PC-3 (cell line): Measurements from ENCODE around the gene PLXNA1. TPM values are rescaled to one million over a fixed set of nuclear protein-coding genes. Genes with fewer than 3 reads are reported as not detected.

ENCODE experiments used
- ATAC-seq: fragments of 200-7000 bp; cut with Tn5 transposase; 2 replicates; pipeline ENCODE4 v1.9.1; 2020; ENCODE audit warnings: mild to moderate bottlenecking, moderate library complexity
- BruUV-seq: library from RNA; stranded (reverse); fragments of 400-500 nt; replicated peaks from 2 replicates; lab custom pipeline; 2021; lab: Mats Ljungman, UMichigan
- CTCF ChIA-PET: fragments of 300-600 bp; sonication (Branson Sonifier 250); formaldehyde crosslinking; loops from one replicate; lab custom pipeline; 2022; ENCODE audit warnings: antibody characterized with exemption; lab: Charles Lee
- POLR2A ChIA-PET: fragments of 300-600 bp; sonication (Branson Sonifier 250); formaldehyde crosslinking; loops from one replicate; lab custom pipeline; 2022; ENCODE audit warnings: antibody characterized with exemption; ENCODE audit not compliant: unreplicated experiment; lab: Charles Lee
- DNase-seq: peaks from one replicate; pipeline ENCODE4 v3.0.0-alpha.2; 2015
- H2AFZ ChIP-seq: fragments of 300-600 bp; sonication (generic); 2 replicates; pipeline ENCODE4 v1.6.0; 2016; ENCODE audit warnings: antibody characterized with exemption, low read length
- H3F3A ChIP-seq: fragments of 300-600 bp; sonication (generic); one replicate; pipeline ENCODE4 v1.6.0; 2017; ENCODE audit warnings: antibody characterized with exemption, low read length, control low read depth, mild to moderate bottlenecking; ENCODE audit not compliant: unreplicated experiment
- H3K27ac ChIP-seq: fragments of 300-600 bp; sonication (generic); 2 replicates; pipeline ENCODE4 v1.5.1; 2016; ENCODE audit warnings: mild to moderate bottlenecking, low read length
- H3K27me3 ChIP-seq: fragments of 300-600 bp; sonication (generic); 2 replicates; pipeline ENCODE4 v1.6.1; 2016; ENCODE audit warnings: low read length, mixed read lengths
- H3K36me3 ChIP-seq: fragments of 300-600 bp; sonication (generic); 2 replicates; pipeline ENCODE4 v1.6.1; 2016; ENCODE audit warnings: low read depth, mixed run types, low read length, mixed read lengths
- H3K4me1 ChIP-seq: fragments of 300-600 bp; sonication (generic); 2 replicates; pipeline ENCODE4 v1.5.1; 2016; ENCODE audit warnings: low read length; ENCODE audit not compliant: insufficient read depth
- H3K4me2 ChIP-seq: fragments of 300-600 bp; sonication (generic); 2 replicates; pipeline ENCODE4 v1.6.0; 2016; ENCODE audit warnings: low read length
- H3K4me3 ChIP-seq: fragments of 300-600 bp; sonication (generic); 2 replicates; pipeline ENCODE4 v1.5.1; 2016; ENCODE audit warnings: mild to moderate bottlenecking, low read length, mixed read lengths
- H3K79me2 ChIP-seq: fragments of 300-600 bp; sonication (generic); 2 replicates; pipeline ENCODE4 v1.6.1; 2017; ENCODE audit warnings: low read length, mixed read lengths
- H3K9ac ChIP-seq: fragments of 300-600 bp; sonication (generic); 2 replicates; pipeline ENCODE4 v1.6.0; 2016; ENCODE audit warnings: mild to moderate bottlenecking, low read length
- H3K9me2 ChIP-seq: fragments of 300-600 bp; sonication (generic); replicated peaks from 2 replicates; pipeline ENCODE4 v1.6.1; 2016; ENCODE audit warnings: mixed run types, low read length, mixed read lengths
- H3K9me3 ChIP-seq: fragments of 300-600 bp; sonication (generic); 2 replicates; pipeline ENCODE4 v1.6.1; 2016; ENCODE audit warnings: low read length, mixed read lengths
- H4K20me1 ChIP-seq: fragments of 300-600 bp; sonication (generic); 2 replicates; pipeline ENCODE4 v1.6.1; 2016; ENCODE audit warnings: low read length, mixed read lengths
- CTCF ChIP-seq: fragments of 300-600 bp; sonication (generic); conservative IDR thresholded peaks from 2 replicates; pipeline ENCODE4 v1.5.1; 2017; ENCODE audit warnings: antibody characterized with exemption, low read depth, mild to moderate bottlenecking, low read length
- EZH2 ChIP-seq: fragments of 300-600 bp; sonication (generic); IDR thresholded peaks from one replicate; pipeline ENCODE4 v1.6.1; 2017; ENCODE audit warnings: antibody characterized with exemption, mild to moderate bottlenecking, low read length; ENCODE audit not compliant: unreplicated experiment
- EZH2phosphoT487 ChIP-seq: fragments of 300-600 bp; sonication (generic); IDR thresholded peaks from 2 replicates; pipeline ENCODE4 v1.6.1; 2018; ENCODE audit warnings: mild to moderate bottlenecking, antibody characterized with exemption, low read length, borderline replicate concordance
- intact Hi-C: fragments of 100-400 bp; cut with micrococcal nuclease; formaldehyde crosslinking; loops from 2 replicates; pipeline ENCODE4 v1.9.0; 2023
- total RNA-seq: library from RNA; depleted of rRNA; stranded (reverse); fragments of >200 nt; gene quantifications from 2 replicates; pipeline ENCODE4 v1.2.3, GENCODE V29; 2014

Gene PLXNA1
- total RNA-seq, 1 experiment from 2014 or later: 30.0 TPM

DNA sequence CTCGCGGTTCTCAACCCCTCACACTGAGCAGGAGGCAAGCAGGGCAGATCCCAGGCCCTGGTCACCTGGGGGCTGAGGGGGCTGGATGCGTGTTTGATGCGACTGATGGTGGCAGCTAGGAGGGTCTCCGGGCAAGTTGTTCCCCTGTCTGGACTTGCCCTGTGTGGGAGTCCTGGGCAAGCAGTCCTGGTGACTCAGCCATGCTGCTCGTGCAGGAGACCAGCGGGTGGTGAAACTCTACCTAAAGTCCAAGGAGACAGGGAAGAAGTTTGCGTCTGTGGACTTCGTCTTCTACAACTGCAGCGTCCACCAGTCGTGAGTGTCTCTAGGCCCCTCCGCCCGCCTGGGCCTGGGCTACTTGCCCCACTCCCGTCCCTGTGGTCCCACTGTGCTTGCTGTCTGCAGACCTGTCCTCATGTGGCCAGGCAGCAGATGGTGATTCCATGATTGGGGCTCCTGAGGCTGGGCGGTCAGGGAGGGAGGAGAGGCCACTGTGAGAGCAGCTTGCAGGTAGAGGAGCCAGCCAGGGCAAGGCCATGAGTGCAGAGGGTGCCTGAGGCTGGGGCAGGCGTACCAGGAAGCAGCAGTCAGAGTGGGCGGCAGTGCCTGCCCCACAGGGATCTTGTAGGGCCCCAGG, 23.1 kb downstream of the PLXNA1 start:
- Histone ChIP-seq H3K27me3 (no peaks in the 10 kb centered on the region), H3K36me3 (no peaks in the 10 kb centered on the region), H3K79me2 (0 out of 2 replicates have a peak, but pooled peaks cover 2% of the 10 kb centered on the region), H3K9me3 (no peaks in the 10 kb centered on the region), H3K9ac (no peak overlapping the region), H3K4me2 (no peak overlapping the region), H3K9me2 (no peaks in the 10 kb centered on the region), H3K27ac (peak overlapping the region; percentile 50), H3K4me3 (no peak overlapping the region), H2AFZ (no peak overlapping the region), H3K4me1 (peaks cover 20% of the 10 kb centered on the region), H3F3A (no peaks in the 10 kb centered on the region), H4K20me1 (no peaks in the 10 kb centered on the region)
- intact Hi-C loops: no loop called here
- DNase-seq: peak; percentile 13
- ATAC-seq: 0 out of 2 replicates have a peak, but pooled peaks have one; percentile 26
- no TSS peak for BruUV-seq
- CTCF ChIA-PET: no interaction called here
- POLR2A ChIA-PET: no interaction called here
- TF ChIP-seq EZH2 (no peak), CTCF (no peak), EZH2phosphoT487 (no peak)

DNA sequence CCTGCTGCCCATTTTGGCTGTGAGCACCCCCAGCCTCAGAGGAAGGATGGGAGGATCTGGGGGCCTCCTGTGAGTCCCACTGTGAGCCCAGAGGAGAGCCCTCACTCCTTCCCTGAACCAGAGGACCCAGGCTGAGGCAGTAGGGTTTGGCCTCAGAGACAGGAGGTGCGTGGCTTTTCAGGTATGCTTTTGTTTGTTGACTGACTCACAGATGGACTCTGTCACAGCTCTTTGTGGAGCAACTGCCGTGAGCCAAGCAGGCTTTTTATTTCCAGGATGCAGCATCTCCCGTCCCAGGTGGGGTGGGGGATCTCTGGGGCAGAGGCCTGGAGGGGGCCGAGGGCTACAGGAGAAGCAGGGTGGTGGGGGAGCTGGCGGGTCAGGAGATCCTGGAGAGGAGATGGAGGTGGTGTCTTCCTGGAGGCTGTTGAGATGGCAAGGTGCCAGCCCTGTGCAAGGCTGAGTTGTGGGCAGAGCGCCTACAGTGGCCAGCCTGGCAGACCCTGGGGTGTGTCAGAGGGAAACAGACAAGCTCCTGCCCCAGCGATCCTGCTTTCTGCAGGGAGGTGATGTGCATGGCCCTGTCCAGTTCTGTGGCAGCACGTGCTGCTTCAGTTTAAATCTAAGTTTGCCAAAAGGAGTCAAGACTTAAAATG, 24.0 kb downstream of the PLXNA1 start:
- H2AFZ ChIP-seq: no peak overlapping the region
- intact Hi-C loops: no loop called here
- no peak overlapping the region for H3K9ac ChIP-seq
- no peaks in the 10 kb centered on the region for H3K9me3 ChIP-seq
- ChIA-PET CTCF (no interaction called here), POLR2A (no interaction called here)
- H3K79me2 ChIP-seq: no peaks in the 10 kb centered on the region
- peak overlapping the region; percentile 50 for H3K27ac ChIP-seq
- H3K4me3 ChIP-seq: no peak overlapping the region
- H3K27me3 ChIP-seq: no peaks in the 10 kb centered on the region
- H4K20me1 ChIP-seq: no peaks in the 10 kb centered on the region
- no TSS peak for BruUV-seq
- H3F3A ChIP-seq: no peaks in the 10 kb centered on the region
- TF ChIP-seq EZH2: no peak
- TF ChIP-seq CTCF: no peak
- TF ChIP-seq EZH2phosphoT487: no peak
- DNase-seq: peak; percentile 66
- peak overlapping the region; percentile 9; the same call in 1 of the 2 replicates for H3K4me2 ChIP-seq
- peak; percentile 45 for ATAC-seq
- peaks cover 20% of the 10 kb centered on the region for H3K4me1 ChIP-seq
- H3K9me2 ChIP-seq: no peaks in the 10 kb centered on the region
- H3K36me3 ChIP-seq: no peaks in the 10 kb centered on the region; the same call in 1 of the 2 replicates

- TF ChIP-seq CTCF: no peak
- no peak for TF ChIP-seq EZH2phosphoT487
- TF ChIP-seq EZH2: no peak
- Histone ChIP-seq H4K20me1 (no peaks in the 10 kb centered on the region), H3K9me2 (no peaks in the 10 kb centered on the region), H3F3A (no peaks in the 10 kb centered on the region), H2AFZ (no peak overlapping the region), H3K9me3 (no peaks in the 10 kb centered on the region), H3K36me3 (no peaks in the 10 kb centered on the region; the same call in 1 of the 2 replicates), H3K27ac (no peak overlapping the region), H3K4me3 (no peak overlapping the region), H3K27me3 (no peaks in the 10 kb centered on the region), H3K4me2 (no peak overlapping the region), H3K9ac (no peak overlapping the region), H3K79me2 (no peaks in the 10 kb centered on the region), H3K4me1 (peaks cover 20% of the 10 kb centered on the region)
- CTCF ChIA-PET: no interaction called here
- POLR2A ChIA-PET: no interaction called here
- ATAC-seq (no peak), DNase-seq (no peak)
- intact Hi-C loops: no loop called here
- no TSS peak for BruUV-seq
Observed at GRCh38 chr3:127008236-127008635, 25.3 kb downstream of the PLXNA1 start.
